ENCODE results near the gene TTC1.
A peak's percentile ranks its signal among the peaks of the same experiment; 100 is the strongest.
"Not testable (repeated sequence)": the region's sequence is repeated elsewhere in the genome, so short reads cannot be mapped to it uniquely, and the experiment has no call there.

Gene TTC1

DNA sequence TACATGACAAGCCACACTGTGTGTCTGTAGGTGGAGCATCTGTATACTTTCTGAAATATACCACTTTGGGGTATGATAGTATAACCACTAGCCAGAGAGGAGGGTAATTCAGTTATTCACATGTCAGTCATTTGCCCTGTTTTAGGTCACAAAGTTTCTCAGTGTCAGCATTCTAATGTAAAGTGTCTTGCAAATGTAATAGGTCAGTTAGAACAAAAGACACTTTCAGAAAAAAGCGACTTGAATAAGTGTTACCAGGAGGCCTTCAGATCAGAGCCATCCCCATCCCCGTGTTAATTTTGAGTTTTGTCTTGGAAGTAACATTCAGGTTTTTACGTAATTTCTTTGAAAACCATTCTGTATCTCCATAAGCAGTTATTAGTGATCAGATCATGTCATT lies 33.7 kb downstream of the TTC1 start:
- no peak for DNase-seq (ENCODE audit: low spot score)

DNA sequence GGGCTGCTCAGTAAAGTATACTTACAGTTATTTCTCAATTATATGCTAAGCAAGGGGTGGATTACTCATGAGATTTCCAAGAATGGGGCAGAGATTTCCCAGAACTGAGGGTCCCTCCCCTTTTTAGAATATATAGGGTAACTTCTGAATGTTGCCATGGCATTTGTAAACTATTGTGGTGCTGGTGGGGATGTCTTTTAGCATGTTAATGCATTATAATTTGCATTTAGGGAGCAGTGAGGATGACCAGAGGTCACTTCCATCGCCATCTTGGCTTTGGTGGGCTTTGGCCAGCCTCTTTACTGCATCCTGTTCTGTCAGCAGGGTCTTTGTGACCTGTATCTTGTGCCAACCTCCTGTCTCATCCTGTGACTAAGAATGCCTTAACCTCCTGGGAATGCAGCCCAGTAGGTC lies 35.5 kb downstream of the TTC1 start:
- DNase-seq (ENCODE audit: low spot score), result no peak

DNA sequence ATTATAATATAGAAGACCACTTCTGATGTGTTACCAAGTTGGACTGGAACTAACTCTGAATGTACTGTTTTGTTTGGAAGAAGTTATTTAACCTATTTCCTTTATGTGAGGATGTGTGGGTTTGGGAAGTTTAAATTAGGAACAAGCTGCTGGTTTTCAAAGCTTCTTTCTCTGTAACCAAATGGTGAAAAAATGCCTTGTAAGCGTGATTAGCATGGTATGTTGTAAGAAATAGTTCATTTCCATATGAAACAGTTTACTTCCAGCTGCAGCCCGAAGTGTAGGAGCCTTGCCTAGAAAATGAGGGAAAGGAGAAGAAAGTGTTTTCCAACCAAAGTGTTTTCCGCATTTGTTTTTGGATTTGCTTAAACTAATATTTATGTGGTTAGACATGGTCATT lies 36.0 kb downstream of the TTC1 start:
- DNase-seq (ENCODE audit: low spot score), result peak; percentile 28

DNA sequence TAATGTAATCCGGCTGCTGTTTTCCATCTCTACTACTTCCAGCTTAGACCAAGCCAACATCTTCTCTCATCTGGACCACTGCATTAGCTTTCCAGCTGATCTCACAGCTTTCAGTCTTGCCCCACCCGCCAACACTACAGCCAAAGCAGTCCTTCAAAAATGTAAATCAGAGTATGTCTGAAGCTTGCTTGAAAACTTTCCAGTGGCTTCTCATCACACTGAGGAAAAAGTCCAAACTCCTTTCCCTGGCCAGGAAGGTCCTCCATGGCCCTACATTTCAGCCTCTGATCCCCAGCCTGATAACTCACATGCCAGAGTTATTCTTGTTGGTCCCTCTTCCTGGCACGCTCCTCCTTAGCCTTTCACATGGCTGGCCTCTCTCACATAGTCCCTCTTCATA lies 38.5 kb downstream of the TTC1 start:
- DNase-seq (ENCODE audit: low spot score), result peak; percentile 17

DNA sequence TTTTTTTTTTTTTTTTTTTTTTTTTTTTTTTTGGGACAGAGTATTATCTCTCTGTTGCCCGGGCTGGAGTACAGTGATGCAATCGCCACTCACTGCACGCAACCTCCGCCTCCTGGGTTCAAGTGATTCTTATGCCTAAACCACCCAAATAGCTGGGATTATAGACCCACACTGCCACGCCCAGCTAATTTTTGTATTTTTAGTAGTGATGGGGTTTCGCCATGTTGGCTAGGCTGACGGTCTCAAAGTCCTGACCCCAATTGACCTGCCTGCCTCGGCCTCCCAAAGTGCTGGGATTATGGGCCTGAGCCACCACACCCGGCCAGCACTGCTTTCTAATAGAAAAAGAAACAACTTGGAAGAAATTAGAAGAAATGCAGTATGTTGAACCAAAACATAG lies 39.2 kb downstream of the TTC1 start:
- no peak for DNase-seq (ENCODE audit: low spot score)

DNA sequence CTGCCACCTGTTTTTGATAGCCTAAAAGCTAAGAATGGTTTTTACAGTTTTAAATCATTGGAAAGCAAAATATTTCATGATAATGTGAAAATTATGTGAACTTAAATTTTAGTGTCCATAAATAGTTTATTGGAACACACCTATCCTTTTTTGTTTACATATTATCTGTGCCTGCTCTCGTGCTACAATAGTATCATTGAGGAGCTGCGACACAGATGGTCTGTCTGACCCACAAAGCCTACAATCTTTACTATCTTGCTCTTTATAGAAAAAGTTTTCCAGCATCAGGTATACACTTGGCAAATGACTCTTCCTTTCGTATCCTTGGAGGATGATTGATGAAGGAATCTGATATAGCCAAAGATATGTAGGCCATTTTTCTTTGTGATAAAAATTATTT lies 40.2 kb downstream of the TTC1 start:
- DNase-seq (ENCODE audit: low spot score), result no peak

DNA sequence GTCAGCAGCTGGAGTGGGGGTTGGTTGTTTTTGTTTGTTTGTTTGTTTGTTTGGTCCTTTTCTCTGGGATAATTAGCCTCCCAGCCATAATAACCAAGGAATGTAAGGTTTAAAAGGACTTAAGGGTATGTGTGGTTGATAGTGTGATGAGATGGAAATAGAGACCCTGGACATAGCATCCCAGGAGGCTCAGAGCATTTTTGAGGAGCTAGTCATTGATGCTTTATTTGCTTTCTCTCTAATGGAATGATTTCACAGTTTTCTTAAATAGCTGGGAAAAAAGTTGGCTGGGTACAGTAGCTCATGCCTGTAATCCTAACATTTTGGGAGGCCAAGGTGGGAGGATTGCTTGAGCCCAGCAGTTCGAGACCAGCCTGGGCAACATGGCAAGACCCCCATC lies 45.1 kb downstream of the TTC1 start:
- peak; percentile 32 for DNase-seq (ENCODE audit: low spot score)

DNA sequence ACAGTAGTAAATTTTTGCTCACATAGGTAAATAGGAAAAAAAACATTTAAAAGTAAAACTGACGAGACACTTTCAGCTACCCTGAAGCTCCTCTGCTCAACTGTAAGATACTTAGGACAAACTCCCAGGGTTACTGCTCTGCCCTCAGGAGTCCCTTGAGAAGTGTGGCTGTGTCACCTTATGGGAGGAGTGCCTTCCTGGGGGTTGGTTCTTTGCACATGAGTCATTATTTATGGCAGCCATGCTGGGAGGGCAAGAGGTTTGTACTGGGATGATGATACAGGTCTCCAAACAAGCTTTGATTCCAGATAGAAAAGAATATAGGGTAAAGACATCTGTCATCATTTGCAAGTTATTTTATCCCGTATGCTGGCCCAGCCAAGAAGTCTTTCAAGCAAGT lies 45.9 kb downstream of the TTC1 start:
- peak; percentile 35 for DNase-seq (ENCODE audit: low spot score)

DNA sequence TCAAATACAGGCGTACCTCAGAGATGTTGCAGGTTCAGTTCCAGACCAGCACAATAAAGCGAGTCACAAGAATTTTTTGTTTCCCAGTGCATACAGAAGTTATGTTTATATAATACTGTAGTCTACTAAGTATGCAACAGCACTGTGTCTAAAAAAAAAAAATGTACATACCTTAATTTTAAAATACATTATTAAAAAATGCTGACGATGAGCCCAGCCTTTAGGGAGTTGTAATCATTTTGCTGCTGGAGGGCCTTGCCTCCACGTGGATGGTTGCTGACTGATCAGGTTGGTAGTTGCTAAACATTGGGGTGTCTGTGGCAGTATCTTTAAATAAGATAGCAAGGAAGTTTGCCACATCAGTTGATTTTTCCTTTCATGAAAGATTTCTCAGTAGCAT lies 48.3 kb downstream of the TTC1 start:
- no peak for DNase-seq (ENCODE audit: low spot score)

DNA sequence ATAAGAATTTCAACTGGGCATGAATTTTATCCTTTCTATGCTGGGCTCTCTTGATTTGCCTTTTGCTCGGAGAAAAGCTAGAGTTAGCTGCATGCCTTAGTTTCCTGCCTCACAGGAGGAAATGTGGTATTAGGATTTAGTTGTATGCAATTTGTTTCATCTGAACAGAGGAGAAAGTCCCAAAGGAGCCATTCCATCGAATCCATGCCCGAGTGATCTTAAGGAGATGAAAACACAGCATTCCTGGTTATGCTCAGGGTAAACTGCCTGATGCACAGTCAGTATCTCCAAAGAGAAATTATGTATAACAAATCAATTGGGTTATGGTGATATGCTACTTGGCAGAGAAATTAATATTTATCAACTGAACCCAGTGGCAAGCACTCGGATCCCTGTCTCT lies 51.1 kb downstream of the TTC1 start:
- DNase-seq (ENCODE audit: low spot score), result no peak

DNA sequence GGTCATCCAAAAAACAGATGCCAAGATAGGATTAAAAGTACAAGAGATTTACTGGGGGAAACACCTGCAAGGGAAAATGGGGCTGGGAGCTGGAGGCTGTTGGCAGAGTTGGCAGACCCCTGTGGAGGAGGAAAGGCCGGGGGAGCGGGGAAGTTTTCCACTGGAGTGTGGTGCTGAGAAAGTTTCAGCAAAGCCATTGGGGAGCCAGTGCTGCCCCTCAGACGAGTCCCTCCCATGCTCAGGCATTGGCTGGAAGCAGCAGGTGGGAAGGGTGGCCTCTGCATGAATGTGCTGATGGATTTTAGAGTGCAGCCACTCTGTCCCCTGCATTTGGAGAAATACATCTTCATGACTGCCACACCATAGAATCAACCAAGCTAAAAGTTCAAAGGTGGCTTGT lies 52.8 kb downstream of the TTC1 start:
- DNase-seq (ENCODE audit: low spot score), result no peak

DNA sequence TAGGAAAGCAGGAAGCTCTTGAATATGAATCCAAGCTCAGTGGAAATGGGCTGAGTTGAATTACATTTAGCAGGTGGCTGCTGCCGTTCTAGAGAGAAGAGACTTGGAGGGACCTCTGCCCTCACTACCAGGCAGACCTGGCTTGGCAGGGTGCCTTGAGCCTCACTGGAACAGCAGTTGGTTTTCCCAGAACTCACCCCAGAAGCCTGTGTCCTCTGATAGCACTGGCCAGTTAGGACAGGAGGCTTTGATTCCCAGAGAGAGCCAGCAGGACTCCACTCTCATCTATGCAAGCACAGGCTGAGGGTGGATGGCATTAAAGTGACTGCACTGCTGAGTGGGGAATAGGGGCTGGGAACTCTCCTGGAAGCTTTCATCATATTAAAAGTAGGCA lies 55.5 kb downstream of the TTC1 start:
- no peak for DNase-seq (ENCODE audit: low spot score)

DNA sequence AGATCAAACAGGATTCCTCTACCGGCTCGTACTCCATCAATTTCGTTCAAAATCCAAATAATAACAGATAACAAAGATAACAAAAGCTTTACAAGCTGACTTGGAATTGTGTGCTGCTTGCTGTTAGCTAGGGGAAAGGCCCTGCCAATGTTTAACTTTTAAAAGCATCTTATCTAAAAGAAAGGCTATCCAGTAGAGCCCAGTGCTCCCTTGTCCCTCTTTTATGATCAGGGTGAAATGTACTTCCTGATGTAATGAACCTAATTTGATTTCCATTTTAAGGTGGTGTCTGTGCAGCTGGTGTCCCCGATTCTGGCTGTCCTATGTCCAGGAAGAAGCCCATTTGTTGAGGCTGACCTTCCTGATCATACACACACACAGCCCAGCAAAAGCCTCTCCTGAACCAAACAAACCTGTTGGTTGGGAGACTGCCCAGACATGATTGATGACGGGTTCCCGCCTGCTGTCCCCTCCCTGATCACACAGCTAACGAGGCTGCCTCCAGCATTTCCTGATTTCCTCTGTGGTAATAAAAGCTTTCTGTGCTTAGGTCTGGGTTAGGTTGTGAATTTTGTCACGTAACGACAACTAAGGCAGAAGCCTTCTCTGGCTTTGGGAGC lies 56.2 kb downstream of the TTC1 start:
- DNase-seq (ENCODE audit: low spot score), result no peak

DNA sequence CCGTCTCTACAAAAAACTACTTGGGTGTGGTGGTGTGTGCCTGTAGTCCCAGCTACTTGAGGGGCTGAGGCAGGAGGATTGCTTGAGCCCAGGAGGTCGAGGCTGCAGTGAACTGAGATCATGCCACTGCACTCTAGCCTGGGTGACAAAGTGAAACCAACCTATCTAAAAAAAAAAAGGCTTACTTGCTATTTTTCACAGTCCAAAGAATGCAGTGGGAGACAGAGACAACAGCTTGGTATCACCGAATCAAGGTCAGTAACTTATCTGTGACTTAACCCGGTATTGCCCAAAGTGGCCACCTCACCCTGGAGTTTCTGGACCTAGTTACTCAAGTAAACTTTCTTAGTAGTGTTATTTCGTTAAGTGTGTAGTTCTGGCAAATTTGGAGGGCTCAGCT lies 60.2 kb downstream of the TTC1 start:
- not testable (repeated sequence) for DNase-seq (ENCODE audit: low spot score)

DNA sequence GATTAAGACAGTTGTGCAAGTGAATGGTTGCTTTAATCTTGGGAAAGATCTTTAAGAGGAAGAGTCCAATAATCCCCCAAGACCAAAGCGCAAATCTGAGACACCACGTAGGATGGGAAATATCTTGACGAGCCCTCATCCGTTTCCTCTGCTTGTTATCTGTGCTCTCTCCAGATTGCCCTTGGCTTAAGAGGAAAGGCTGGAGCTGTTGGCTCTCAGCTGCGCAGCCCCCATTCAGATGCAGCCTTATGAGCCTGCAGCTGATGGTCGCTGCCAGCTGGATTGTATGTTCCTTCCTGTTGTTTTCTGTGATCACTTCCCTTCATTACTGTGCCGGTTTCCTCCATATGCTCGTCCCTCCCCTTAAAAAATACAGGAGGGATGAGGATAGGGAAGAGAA lies 62.6 kb downstream of the TTC1 start:
- no peak for DNase-seq (ENCODE audit: low spot score)

DNA sequence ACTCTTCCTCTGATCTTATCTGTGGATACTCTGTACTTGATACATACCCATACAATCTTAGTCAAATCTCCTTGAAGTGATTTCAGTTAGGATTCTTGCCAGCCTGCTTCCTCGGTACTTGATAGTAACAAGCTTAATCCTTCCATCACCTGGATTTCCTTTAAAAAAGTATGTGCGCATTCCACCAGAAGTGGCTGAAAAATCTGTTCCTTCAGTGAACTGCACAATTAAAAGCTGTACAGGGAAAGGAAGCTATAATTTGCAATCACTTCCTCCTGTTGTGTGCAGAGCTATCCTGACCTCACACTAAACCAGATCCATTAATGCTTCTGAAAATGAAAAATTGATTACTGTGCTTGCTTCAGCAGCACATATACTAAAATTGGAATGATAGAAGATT lies 63.0 kb downstream of the TTC1 start:
- DNase-seq (ENCODE audit: low spot score), result no peak

DNA sequence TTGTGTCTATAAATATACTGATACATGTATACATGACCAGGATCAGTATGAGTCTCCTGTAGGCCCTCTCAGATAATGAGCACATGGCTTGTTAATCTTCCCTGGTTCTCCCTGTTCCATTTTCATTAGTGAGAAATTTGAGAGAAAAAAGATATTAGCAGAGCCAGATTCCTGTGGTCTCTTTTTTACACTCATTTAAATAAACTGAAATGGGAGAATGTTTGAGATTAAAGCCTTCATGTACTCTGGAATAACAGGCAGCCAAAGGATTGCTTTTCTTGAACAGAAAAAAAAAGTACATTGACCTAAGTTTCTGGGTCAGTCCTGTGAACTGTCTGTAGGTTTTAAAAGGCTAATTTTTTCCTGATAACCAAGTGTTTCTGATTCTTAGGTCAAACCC lies 66.1 kb downstream of the TTC1 start:
- no peak for DNase-seq (ENCODE audit: low spot score)

DNA sequence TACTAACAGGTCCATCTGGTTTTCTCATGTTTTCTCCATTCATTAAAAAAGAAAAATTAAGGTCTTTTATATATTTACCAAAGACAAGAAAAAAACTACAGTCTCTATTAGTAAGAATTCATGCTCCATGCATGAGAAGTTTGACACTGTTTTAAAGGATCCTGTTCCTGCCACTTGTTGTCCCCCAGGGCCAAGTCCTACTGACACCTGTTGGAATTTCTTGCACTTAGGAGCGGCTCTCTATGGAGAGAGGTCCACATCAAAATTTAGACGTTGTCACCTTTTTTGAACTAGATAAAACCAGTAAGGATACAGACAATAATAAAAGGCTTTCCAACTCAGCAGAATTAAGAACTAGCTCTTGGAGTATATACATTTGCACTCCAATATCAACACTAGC lies 68.1 kb downstream of the TTC1 start:
- DNase-seq (ENCODE audit: low spot score), result no peak

DNA sequence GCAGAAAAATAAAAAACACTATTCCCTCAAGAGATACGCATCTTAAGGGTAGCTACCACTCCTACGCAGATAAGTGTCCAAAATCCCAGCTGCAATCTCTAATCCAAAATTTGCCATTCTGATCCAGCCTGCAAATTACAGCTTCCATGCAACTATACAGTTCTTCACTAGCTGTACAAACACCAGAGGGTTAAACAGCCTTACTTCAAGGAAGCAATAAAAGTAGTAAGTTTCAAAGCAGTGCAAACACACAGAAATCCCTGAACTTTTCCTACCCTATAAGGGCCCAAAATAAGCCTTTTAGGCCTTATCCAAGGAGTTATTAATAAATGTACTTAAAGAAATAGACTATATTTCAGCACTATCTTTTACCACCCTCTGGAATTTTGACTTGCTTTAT lies 70.8 kb downstream of the TTC1 start:
- DNase-seq (ENCODE audit: low spot score), result no peak

DNA sequence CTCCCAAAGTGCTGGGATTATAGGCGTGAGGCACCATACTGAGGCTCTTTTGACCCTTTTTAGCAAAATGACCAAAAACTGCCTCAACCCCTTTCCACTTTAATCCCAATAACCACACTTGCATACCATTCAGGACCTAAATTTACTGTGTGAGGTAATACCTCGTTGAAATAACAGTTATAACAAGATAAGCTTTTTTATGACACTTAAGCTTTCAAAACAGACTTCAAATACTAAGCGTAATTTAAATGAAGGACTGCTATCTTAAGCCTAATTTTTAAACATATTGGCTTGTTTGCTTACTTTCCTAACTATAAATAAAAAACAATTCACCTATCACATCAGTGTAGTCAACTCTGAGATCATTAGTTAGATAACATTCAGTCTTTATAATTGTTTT lies 72.6 kb downstream of the TTC1 start:
- no peak for DNase-seq (ENCODE audit: low spot score)

DNA sequence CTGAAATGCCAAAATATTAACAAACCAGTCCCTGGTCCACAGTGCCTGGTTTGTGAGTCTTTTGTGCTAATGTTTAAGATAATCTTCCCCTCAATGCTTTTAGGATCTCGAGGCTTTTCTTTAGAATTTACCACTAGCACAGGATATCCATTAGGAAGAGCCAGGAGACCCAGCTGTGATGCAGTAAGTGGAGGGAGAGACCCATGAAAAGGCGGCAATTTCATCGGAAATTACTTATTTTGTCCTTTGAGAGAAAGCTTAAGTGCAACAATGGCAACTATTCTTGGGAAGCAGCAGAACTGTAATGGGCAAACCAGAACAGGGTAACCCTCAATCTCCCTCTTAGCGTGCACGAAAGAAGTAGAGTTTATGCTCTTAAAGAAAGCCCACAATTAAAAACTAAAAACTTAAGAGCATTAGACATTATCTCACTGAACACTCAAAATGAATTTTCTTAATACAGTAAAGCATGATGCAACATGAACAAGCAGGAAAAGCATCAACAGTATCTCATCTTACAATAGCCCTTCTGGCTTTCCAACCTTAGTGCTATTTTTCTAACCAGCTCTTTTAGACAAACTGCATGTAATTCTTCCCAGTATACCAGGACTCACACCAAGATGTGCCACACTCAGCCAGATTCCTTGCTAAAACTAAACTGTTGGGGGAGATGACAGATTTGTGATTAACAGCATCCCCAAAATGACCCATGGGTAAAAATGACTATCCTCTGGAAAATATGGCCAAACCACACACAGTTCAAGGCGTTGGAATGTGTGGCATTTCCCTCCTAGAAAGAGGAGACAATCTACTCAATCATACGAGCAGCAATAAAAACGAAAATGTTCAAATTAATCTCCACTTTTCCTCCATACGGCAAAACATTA lies 73.9 kb downstream of the TTC1 start:
- DNase-seq (ENCODE audit: low spot score), result peak; percentile 86

DNA sequence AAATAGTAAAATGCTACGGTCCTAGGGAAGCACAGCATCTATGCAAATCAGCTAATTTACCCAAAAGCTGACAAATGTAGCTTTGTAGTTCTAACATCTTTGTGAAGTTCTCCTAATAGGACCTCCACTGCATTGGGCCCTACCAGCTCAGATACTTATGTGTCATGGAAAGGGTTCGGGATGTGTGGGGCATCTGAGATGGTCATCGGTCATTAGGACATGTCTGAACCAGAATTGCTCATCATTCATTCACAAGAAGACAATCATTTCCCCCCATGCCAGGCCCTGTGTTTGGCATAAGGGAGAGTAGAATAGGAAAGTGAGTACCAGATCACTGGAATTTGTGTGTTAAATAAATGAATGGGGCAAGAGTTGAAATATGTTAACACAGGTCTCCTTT lies 74.6 kb downstream of the TTC1 start:
- DNase-seq (ENCODE audit: low spot score), result peak; percentile 48

DNA sequence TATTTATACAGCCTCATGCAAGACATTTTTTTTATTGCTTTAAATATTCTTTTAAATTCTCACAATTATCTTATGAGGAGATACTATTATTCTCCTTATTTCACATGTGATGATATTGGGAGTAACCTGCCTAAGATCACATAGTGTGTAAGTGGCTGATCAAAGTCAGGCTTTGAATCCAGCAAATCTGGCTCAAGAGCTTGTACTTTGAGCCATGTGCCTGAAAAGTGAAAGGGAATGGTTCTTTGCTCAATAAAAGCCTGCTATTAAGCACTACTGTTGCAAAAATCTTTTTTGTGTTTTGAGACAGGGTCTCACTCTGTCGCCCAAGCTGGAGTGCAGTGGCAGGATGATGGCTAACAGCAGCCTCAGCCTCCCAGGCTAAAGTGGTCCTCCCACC lies 75.2 kb downstream of the TTC1 start:
- DNase-seq (ENCODE audit: low spot score), result no peak

DNA sequence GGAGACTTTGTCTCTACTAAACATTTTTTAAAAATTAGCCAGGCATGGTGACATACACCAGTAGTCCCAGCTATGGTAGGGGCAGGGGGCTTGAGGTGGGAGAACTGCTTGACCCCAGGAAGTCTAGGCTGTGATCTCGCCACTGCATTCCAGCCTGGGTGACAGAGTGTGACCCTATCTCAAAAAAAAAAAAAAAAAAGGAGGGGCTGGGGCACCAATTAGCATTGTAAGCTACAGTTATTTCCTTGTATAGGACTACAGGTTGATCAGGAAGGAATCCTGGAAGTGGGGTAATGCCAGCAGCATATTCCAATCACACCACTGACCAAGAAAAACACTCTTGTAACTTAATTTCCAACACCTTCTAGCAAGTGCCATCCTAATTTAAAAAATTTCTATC lies 78.3 kb downstream of the TTC1 start:
- DNase-seq (ENCODE audit: low spot score), result no peak
